ENCODE data around the gene GUCA2B.

GUCA2B gene

GRCh38 chr1:42140191-42140590, 13.0 kb upstream of the GUCA2B start:
- H3K14ac ChIP-seq (ENCODE audit: low read length), result no peak overlapping the region
- H3K4ac ChIP-seq (ENCODE audit: low read length), result no peak overlapping the region
- no peaks in the 10 kb centered on the region for H3K36me3 ChIP-seq (replicated peaks in 1 of 2; ENCODE audit: control insufficient read depth in 2 of 2, insufficient read depth in 2 of 2, low read length in 2 of 2)
- DNase-seq (ENCODE audit: low spot score), result no peak
- H3K9me3 ChIP-seq (replicated peaks in 1 of 2; ENCODE audit: control insufficient read depth in 2 of 2, insufficient read depth in 1 of 2, low read depth in 1 of 2, low read length in 2 of 2), result no peaks in the 10 kb centered on the region
- no peaks in the 10 kb centered on the region for H3K79me1 ChIP-seq (ENCODE audit: low read depth, low read length)
- H2AFZ ChIP-seq (ENCODE audit: low read length), result no peak overlapping the region
- no peak overlapping the region for H3K4me3 ChIP-seq (ENCODE audit: low read length in 2 of 2)
- no peak overlapping the region for H2BK120ac ChIP-seq (ENCODE audit: low read depth, low read length)
- no peak overlapping the region for H3K4me2 ChIP-seq (ENCODE audit: insufficient read depth, low read length, poor library complexity, severe bottlenecking)
- H2AK5ac ChIP-seq (ENCODE audit: low read depth, low read length), result no peak overlapping the region
- H2BK15ac ChIP-seq (ENCODE audit: low read length), result no peak overlapping the region
- H3K18ac ChIP-seq (ENCODE audit: low read length), result no peak overlapping the region
- H3K23ac ChIP-seq (ENCODE audit: low read depth, low read length, poor library complexity), result no peak overlapping the region
- H3K27ac ChIP-seq (replicated peaks; ENCODE audit: low read length), result no peak overlapping the region
- H2BK5ac ChIP-seq (ENCODE audit: low read length), result no peak overlapping the region
- no peak overlapping the region for H4K91ac ChIP-seq (ENCODE audit: low read depth, low read length, poor library complexity)
- peaks cover 4 to 9% of the 10 kb centered on the region in 2 donors for H3K4me1 ChIP-seq (ENCODE audit: control insufficient read depth in 2 of 2, insufficient read depth in 1 of 2, low read depth in 1 of 2, low read length in 2 of 2)
- H3K9ac ChIP-seq (ENCODE audit: low read depth, low read length, poor library complexity), result no peak overlapping the region
- peaks cover 0 to 4% (median 0%) of the 10 kb centered on the region in 3 experiments for H3K27me3 ChIP-seq (ENCODE audit: control insufficient read depth in 3 of 3, insufficient read depth in 3 of 3, low read depth in 1 of 3, low read length in 3 of 3)
- H4K8ac ChIP-seq (ENCODE audit: low read depth, low read length), result no peak overlapping the region
- no CpG with 5 or more reads among the region's 2 CpGs for WGBS, 2 donors (ENCODE audit: extremely low coverage in 2 of 2, insufficient read length in 2 of 2, insufficient replicate concordance in 1 of 2)
- H2BK12ac ChIP-seq (ENCODE audit: low read length), result no peak overlapping the region

- H3K36me3 ChIP-seq (replicated peaks in 1 of 2; ENCODE audit: control insufficient read depth in 2 of 2, insufficient read depth in 2 of 2, low read length in 2 of 2), result no peaks in the 10 kb centered on the region
Measured at GRCh38 chr1:42141978-42142377, 11.2 kb upstream of the GUCA2B start.

DNA sequence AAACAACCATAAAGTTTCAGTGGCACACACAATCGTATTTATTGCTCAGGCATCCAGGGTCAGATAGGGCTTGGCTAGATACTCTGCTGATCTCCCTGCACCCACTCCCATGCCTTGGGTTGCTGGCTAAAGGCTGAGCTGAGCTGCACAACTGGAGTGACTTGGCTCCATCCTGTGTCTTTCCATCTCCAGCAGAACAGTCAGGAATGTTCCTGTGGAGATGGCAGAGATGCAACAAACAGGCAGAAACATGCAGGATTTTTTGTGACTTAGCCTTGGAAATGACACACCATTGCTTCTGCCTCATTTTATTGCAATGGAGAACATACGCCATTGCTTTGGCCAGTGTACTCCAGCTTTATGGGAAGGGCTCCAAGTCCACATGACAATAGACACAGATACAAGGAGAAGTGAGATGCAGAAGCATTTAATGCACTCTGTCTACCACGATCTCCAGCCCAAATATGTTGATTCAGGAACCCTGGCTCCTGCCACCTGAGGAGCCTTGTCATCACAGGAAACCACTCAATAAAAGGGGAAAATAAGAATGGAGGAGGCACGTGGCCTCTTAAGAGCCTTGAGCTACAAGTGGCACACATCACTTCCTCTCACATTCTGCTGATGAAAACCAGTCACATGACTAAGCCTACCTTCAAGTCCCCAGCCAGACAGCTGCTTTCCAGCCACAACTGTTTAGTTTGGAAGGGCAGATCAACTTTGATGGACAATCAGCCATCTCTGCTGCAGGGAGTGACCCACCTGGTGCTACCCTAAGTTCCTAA, 10.1 kb upstream of the GUCA2B start:
- Histone ChIP-seq H2BK15ac (ENCODE audit: low read length) (no peak overlapping the region), H3K4me2 (ENCODE audit: insufficient read depth, low read length, poor library complexity, severe bottlenecking) (no peak overlapping the region), H3K18ac (ENCODE audit: low read length) (no peak overlapping the region), H2AFZ (ENCODE audit: low read length) (no peak overlapping the region), H3K23ac (ENCODE audit: low read depth, low read length, poor library complexity) (no peak overlapping the region), H2AK5ac (ENCODE audit: low read depth, low read length) (no peak overlapping the region), H3K27me3 (ENCODE audit: control insufficient read depth in 3 of 3, insufficient read depth in 3 of 3, low read depth in 1 of 3, low read length in 3 of 3) (peaks cover 0 to 12% (median 0%) of the 10 kb centered on the region in 3 experiments), H3K9ac (ENCODE audit: low read depth, low read length, poor library complexity) (no peak overlapping the region), H3K9me3 (replicated peaks in 1 of 2; ENCODE audit: control insufficient read depth in 2 of 2, insufficient read depth in 1 of 2, low read depth in 1 of 2, low read length in 2 of 2) (no peaks in the 10 kb centered on the region), H3K4ac (ENCODE audit: low read length) (no peak overlapping the region), H4K91ac (ENCODE audit: low read depth, low read length, poor library complexity) (no peak overlapping the region), H2BK5ac (ENCODE audit: low read length) (no peak overlapping the region), H3K4me1 (ENCODE audit: control insufficient read depth in 2 of 2, insufficient read depth in 1 of 2, low read depth in 1 of 2, low read length in 2 of 2) (peaks cover 0 to 2% of the 10 kb centered on the region in 2 donors), H2BK12ac (ENCODE audit: low read length) (no peak overlapping the region), H3K27ac (replicated peaks; ENCODE audit: low read length) (no peak overlapping the region), H4K8ac (ENCODE audit: low read depth, low read length) (no peak overlapping the region), H2BK120ac (ENCODE audit: low read depth, low read length) (no peak overlapping the region), H3K79me1 (ENCODE audit: low read depth, low read length) (no peaks in the 10 kb centered on the region), H3K4me3 (ENCODE audit: low read length in 2 of 2) (no peak overlapping the region), H3K36me3 (replicated peaks in 1 of 2; ENCODE audit: control insufficient read depth in 2 of 2, insufficient read depth in 2 of 2, low read length in 2 of 2) (no peaks in the 10 kb centered on the region), H3K14ac (ENCODE audit: low read length) (no peak overlapping the region)
- DNase-seq (ENCODE audit: low spot score), result no peak
- WGBS, 2 donors (ENCODE audit: extremely low coverage in 2 of 2, insufficient read length in 2 of 2, insufficient replicate concordance in 1 of 2), result no CpG with 5 or more reads among the region's 4 CpGs

More at GRCh38 chr1:42141978-42142377, 11.2 kb upstream of the GUCA2B start:
- no peak for DNase-seq (ENCODE audit: low spot score)
- Histone ChIP-seq H2BK15ac (ENCODE audit: low read length) (no peak overlapping the region), H3K18ac (ENCODE audit: low read length) (no peak overlapping the region), H3K9ac (ENCODE audit: low read depth, low read length, poor library complexity) (no peak overlapping the region), H3K27ac (replicated peaks; ENCODE audit: low read length) (no peak overlapping the region), H4K91ac (ENCODE audit: low read depth, low read length, poor library complexity) (no peak overlapping the region), H3K14ac (ENCODE audit: low read length) (no peak overlapping the region), H2BK12ac (ENCODE audit: low read length) (no peak overlapping the region), H2BK5ac (ENCODE audit: low read length) (no peak overlapping the region), H3K27me3 (ENCODE audit: control insufficient read depth in 3 of 3, insufficient read depth in 3 of 3, low read depth in 1 of 3, low read length in 3 of 3) (peaks cover 0 to 7% (median 0%) of the 10 kb centered on the region in 3 experiments), H2BK120ac (ENCODE audit: low read depth, low read length) (no peak overlapping the region), H3K79me1 (ENCODE audit: low read depth, low read length) (no peaks in the 10 kb centered on the region), H2AK5ac (ENCODE audit: low read depth, low read length) (no peak overlapping the region), H3K4me1 (ENCODE audit: control insufficient read depth in 2 of 2, insufficient read depth in 1 of 2, low read depth in 1 of 2, low read length in 2 of 2) (peaks cover 4 to 9% of the 10 kb centered on the region in 2 donors), H3K9me3 (replicated peaks in 1 of 2; ENCODE audit: control insufficient read depth in 2 of 2, insufficient read depth in 1 of 2, low read depth in 1 of 2, low read length in 2 of 2) (no peaks in the 10 kb centered on the region), H3K4me3 (ENCODE audit: low read length in 2 of 2) (no peak overlapping the region), H3K4ac (ENCODE audit: low read length) (no peak overlapping the region), H3K23ac (ENCODE audit: low read depth, low read length, poor library complexity) (no peak overlapping the region), H3K4me2 (ENCODE audit: insufficient read depth, low read length, poor library complexity, severe bottlenecking) (no peak overlapping the region), H2AFZ (ENCODE audit: low read length) (no peak overlapping the region), H4K8ac (ENCODE audit: low read depth, low read length) (no peak overlapping the region)
- no CpG with 5 or more reads among the region's 5 CpGs for WGBS, 2 donors (ENCODE audit: extremely low coverage in 2 of 2, insufficient read length in 2 of 2, insufficient replicate concordance in 1 of 2)

DNA sequence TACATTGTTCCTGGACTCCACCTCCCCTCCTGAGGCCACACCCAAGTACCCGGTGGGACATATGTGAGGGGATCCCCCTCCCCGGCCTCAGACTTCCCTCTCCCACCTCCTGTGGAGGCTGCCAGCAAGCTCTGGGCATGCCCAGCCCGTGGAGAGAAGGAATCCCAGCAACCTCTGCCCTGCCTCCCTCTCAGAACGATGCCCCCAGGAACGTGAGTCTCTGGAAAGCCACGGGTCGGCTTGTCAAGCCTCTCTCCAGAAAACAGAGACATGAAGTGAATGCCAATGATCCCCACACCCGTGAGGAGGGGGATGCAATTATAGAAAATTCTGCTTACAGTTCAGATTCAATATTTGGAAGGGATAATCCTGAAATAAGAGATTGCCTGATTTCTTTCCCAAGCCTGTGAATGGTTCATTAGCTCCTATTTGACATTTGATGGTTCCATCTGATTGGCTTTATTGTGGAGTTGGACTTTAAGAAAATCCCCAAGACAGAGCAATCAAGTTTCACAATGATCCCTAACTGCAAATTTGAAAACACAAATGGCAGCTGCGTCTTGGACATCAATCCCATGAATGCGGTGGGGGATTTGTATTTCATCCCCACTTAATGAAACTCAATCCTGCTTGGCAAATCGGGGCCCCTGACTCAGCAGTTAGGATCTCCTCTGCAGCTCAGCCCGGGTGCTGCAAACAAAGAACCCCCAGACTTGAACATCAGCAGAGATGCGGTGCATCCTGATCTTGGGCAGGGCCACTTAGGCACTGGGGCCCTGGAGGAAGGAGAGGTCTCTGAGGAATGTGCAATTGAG, 9.1 kb upstream of the GUCA2B start:
- peak overlapping the region; percentile 73 for H3K18ac ChIP-seq (ENCODE audit: low read length)
- no peaks in the 10 kb centered on the region for H3K36me3 ChIP-seq (replicated peaks in 1 of 2; ENCODE audit: control insufficient read depth in 2 of 2, insufficient read depth in 2 of 2, low read length in 2 of 2)
- H4K8ac ChIP-seq (ENCODE audit: low read depth, low read length), result no peak overlapping the region
- no peak overlapping the region for H2BK15ac ChIP-seq (ENCODE audit: low read length)
- no peaks in the 10 kb centered on the region for H3K79me1 ChIP-seq (ENCODE audit: low read depth, low read length)
- no peak overlapping the region for H4K91ac ChIP-seq (ENCODE audit: low read depth, low read length, poor library complexity)
- no peak overlapping the region for H3K4ac ChIP-seq (ENCODE audit: low read length)
- no peak overlapping the region for H2BK12ac ChIP-seq (ENCODE audit: low read length)
- H3K9ac ChIP-seq (ENCODE audit: low read depth, low read length, poor library complexity), result no peak overlapping the region
- no peak overlapping the region for H3K27ac ChIP-seq (replicated peaks; ENCODE audit: low read length)
- H3K14ac ChIP-seq (ENCODE audit: low read length), result no peak overlapping the region
- H3K9me3 ChIP-seq (replicated peaks in 1 of 2; ENCODE audit: control insufficient read depth in 2 of 2, insufficient read depth in 1 of 2, low read depth in 1 of 2, low read length in 2 of 2), result no peaks in the 10 kb centered on the region
- no peak for DNase-seq (ENCODE audit: low spot score)
- H3K4me2 ChIP-seq (ENCODE audit: insufficient read depth, low read length, poor library complexity, severe bottlenecking), result no peak overlapping the region
- peak overlapping the region; percentile 39 for H2AFZ ChIP-seq (ENCODE audit: low read length)
- peaks cover 0 to 2% of the 10 kb centered on the region in 2 donors for H3K4me1 ChIP-seq (ENCODE audit: control insufficient read depth in 2 of 2, insufficient read depth in 1 of 2, low read depth in 1 of 2, low read length in 2 of 2)
- H2BK120ac ChIP-seq (ENCODE audit: low read depth, low read length), result no peak overlapping the region
- H2AK5ac ChIP-seq (ENCODE audit: low read depth, low read length), result no peak overlapping the region
- H2BK5ac ChIP-seq (ENCODE audit: low read length), result no peak overlapping the region
- H3K27me3 ChIP-seq (ENCODE audit: control insufficient read depth in 3 of 3, insufficient read depth in 3 of 3, low read depth in 1 of 3, low read length in 3 of 3), result peaks cover 0 to 12% (median 0%) of the 10 kb centered on the region in 3 experiments
- peak overlapping the region; percentile 29 for H3K23ac ChIP-seq (ENCODE audit: low read depth, low read length, poor library complexity)
- H3K4me3 ChIP-seq (ENCODE audit: low read length in 2 of 2), result no peak overlapping the region
- WGBS, 2 donors (ENCODE audit: extremely low coverage in 2 of 2, insufficient read length in 2 of 2, insufficient replicate concordance in 1 of 2), result no CpG with 5 or more reads among the region's 13 CpGs

Data from neuronal stem cell (in vitro differentiated cells).